Measurements from ENCODE around the gene AMZ1. TPM values are rescaled to one million over a fixed set of nuclear protein-coding genes. Genes with fewer than 3 reads are reported as not detected.
A peak's percentile ranks its signal among the peaks of the same experiment; 100 is the strongest.

The AMZ1 gene
- total RNA-seq, 1 donor from 2014 or later: not detected

DNA sequence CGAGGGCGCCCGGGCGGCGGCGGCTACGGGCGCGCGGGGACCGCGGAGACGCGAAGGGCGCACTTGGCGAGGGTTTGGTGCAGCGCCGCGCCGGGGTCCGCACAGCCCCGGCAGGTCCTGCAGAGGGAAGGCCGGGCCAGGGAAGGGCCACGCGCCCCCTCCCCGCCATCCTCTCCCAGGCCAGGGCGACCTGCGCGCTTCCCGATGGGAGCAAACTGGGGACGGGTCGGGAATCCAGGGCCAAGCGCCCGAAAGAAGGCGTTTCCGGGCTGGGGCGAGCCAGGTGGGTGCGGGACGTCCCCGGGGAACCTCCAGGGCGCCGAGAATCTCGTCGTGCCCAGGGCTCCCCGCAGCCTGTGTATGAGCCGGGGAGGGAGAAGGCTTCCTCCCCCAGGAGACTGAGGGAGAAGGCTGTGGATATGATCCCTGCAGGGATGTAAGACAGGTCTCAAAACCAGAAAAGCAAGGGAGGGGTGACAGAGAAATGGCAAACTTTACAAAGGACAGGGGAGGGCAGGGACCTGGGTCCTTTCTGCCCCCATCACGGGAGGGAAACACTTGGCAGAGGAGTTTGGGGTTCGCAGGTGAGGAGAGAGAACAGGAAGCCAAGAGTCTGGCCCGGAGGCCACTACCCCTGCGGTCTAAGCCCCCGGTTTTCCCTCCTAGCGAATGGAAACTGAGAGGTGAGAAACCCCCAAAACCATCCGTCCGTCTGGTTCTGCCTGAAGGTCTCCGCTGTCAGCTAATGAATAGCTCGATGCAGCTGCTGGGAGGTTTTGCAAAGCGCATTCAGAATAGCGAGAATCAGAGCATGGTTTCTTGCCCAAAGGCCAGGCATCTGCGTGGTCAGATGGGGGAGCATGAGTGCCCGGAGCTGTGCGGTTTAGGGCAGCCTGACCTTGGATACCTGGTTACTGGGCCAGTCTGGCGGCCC, 674 bp downstream of the AMZ1 start:
- Mint-ChIP-seq H3K27ac (no peak overlapping the region), H3K36me3 (no peaks in the 10 kb centered on the region), H3K27me3 (ENCODE audit: insufficient read depth, low read depth) (peaks cover 47% of the 10 kb centered on the region), H3K4me3 (peak overlapping the region; percentile 67), H3K4me1 (peaks cover 8% of the 10 kb centered on the region), H3K9me3 (peaks cover 2% of the 10 kb centered on the region)
- Histone ChIP-seq H3K79me2 (ENCODE audit: low read depth) (no peaks in the 10 kb centered on the region), H3K9me3 (ENCODE audit: low read depth) (no peaks in the 10 kb centered on the region), H3K9ac (no peak overlapping the region), H2AFZ (replicated peaks) (peak overlapping the region; percentile 61), H3K4me2 (peak overlapping the region; percentile 85), H3F3A (ENCODE audit: low read depth) (peaks cover 9% of the 10 kb centered on the region), H3K4me1 (peaks cover 7% of the 10 kb centered on the region), H3K27me3 (peaks cover 50% of the 10 kb centered on the region), H3K4me3 (peak overlapping the region; percentile 58), H3K27ac (no peak overlapping the region), H3K36me3 (no peaks in the 10 kb centered on the region), H4K20me1 (ENCODE audit: low read depth) (peaks cover 8% of the 10 kb centered on the region)
- peak; percentile 97 for TF ChIP-seq EZH2 (IDR thresholded peaks at IDR 0.05)
- no peak for TF ChIP-seq CTCF (IDR thresholded peaks at IDR 0.05)
- peak; percentile 91 for TF ChIP-seq EZH2phosphoT487 (IDR thresholded peaks at IDR 0.05)
- peak; percentile 51 for DNase-seq (ENCODE audit: low spot score)

- Histone ChIP-seq H3K27ac (no peak overlapping the region), H3K4me1 (peaks cover 7% of the 10 kb centered on the region), H3K4me3 (no peak overlapping the region), H2AFZ (replicated peaks) (no peak overlapping the region), H3K79me2 (ENCODE audit: low read depth) (no peaks in the 10 kb centered on the region), H3K36me3 (no peaks in the 10 kb centered on the region), H3K9me3 (ENCODE audit: low read depth) (no peaks in the 10 kb centered on the region), H3F3A (ENCODE audit: low read depth) (peaks cover 9% of the 10 kb centered on the region), H3K27me3 (peaks cover 50% of the 10 kb centered on the region), H3K4me2 (no peak overlapping the region), H3K9ac (no peak overlapping the region), H4K20me1 (ENCODE audit: low read depth) (peaks cover 8% of the 10 kb centered on the region)
- Mint-ChIP-seq H3K9me3 (peaks cover 2% of the 10 kb centered on the region), H3K4me3 (peak overlapping the region; percentile 67), H3K27me3 (ENCODE audit: insufficient read depth, low read depth) (peaks cover 47% of the 10 kb centered on the region), H3K36me3 (no peaks in the 10 kb centered on the region), H3K27ac (no peak overlapping the region), H3K4me1 (peaks cover 8% of the 10 kb centered on the region)
- no peak for TF ChIP-seq EZH2 (IDR thresholded peaks at IDR 0.05)
- no peak for TF ChIP-seq CTCF (IDR thresholded peaks at IDR 0.05)
- TF ChIP-seq EZH2phosphoT487 (IDR thresholded peaks at IDR 0.05): no peak
- no peak for DNase-seq (ENCODE audit: low spot score)
Measured at GRCh38 chr7:2689343-2689847, 1.4 kb downstream of the AMZ1 start.

GRCh38 chr7:2689951-2690705, 2.1 kb downstream of the AMZ1 start:
- no peak overlapping the region for H2AFZ ChIP-seq (replicated peaks)
- Mint-ChIP-seq H3K27me3 (ENCODE audit: insufficient read depth, low read depth) (peaks cover 47% of the 10 kb centered on the region), H3K4me1 (peaks cover 8% of the 10 kb centered on the region), H3K36me3 (no peaks in the 10 kb centered on the region), H3K9me3 (peaks cover 2% of the 10 kb centered on the region), H3K4me3 (peak overlapping the region; percentile 4), H3K27ac (no peak overlapping the region)
- peaks cover 9% of the 10 kb centered on the region for H3F3A ChIP-seq (ENCODE audit: low read depth)
- H3K27ac ChIP-seq: no peak overlapping the region
- H3K36me3 ChIP-seq: no peaks in the 10 kb centered on the region
- H3K4me1 ChIP-seq: peaks cover 7% of the 10 kb centered on the region
- no peak overlapping the region for H3K4me2 ChIP-seq
- no peaks in the 10 kb centered on the region for H3K9me3 ChIP-seq (ENCODE audit: low read depth)
- no peak for DNase-seq (ENCODE audit: low spot score)
- H3K27me3 ChIP-seq: peaks cover 50% of the 10 kb centered on the region
- H3K9ac ChIP-seq: no peak overlapping the region
- peaks cover 8% of the 10 kb centered on the region for H4K20me1 ChIP-seq (ENCODE audit: low read depth)
- H3K4me3 ChIP-seq: no peak overlapping the region
- no peaks in the 10 kb centered on the region for H3K79me2 ChIP-seq (ENCODE audit: low read depth)
- no peak for TF ChIP-seq CTCF (IDR thresholded peaks at IDR 0.05)
- TF ChIP-seq EZH2phosphoT487 (IDR thresholded peaks at IDR 0.05): no peak
- TF ChIP-seq EZH2 (IDR thresholded peaks at IDR 0.05): no peak

All from neural progenitor cell (in vitro differentiated cells).